Smooth muscle cell (in vitro differentiated cells): ENCODE measurements around the gene MARCHF4. TPM values are rescaled to one million over a fixed set of nuclear protein-coding genes. Genes with fewer than 3 reads are reported as not detected.

Experiments
- DNase-seq: peaks from one replicate; lab custom pipeline; 2025; ENCODE audit not compliant: unreplicated experiment; lab: John Stamatoyannopoulos, UW
- H2AFZ ChIP-seq: fragments of 200-600 bp; sonication (generic); 2 replicates; pipeline ENCODE4 v1.6.0; 2016; ENCODE audit warnings: antibody characterized with exemption, low read depth, mild to moderate bottlenecking
- H3F3A ChIP-seq: fragments of 200-600 bp; sonication (generic); 2 replicates; pipeline ENCODE4 v1.6.0; 2017; ENCODE audit warnings: antibody characterized with exemption, low read depth
- H3K27ac ChIP-seq: fragments of 200-600 bp; sonication (generic); 2 replicates; pipeline ENCODE4 v1.5.1; 2016; ENCODE audit warnings: low read depth, mild to moderate bottlenecking
- H3K27me3 ChIP-seq: fragments of 200-600 bp; sonication (generic); 2 replicates; pipeline ENCODE4 v1.6.1; 2016; ENCODE audit warnings: low read depth, mild to moderate bottlenecking
- H3K36me3 ChIP-seq: fragments of 200-600 bp; sonication (generic); 2 replicates; pipeline ENCODE4 v1.5.1; 2016; ENCODE audit warnings: low read depth
- H3K4me1 ChIP-seq: fragments of 200-600 bp; sonication (generic); 2 replicates; pipeline ENCODE4 v1.5.1; 2016; ENCODE audit warnings: low read depth
- H3K4me2 ChIP-seq: fragments of 200-600 bp; sonication (generic); 2 replicates; pipeline ENCODE4 v1.6.0; 2016; ENCODE audit warnings: mild to moderate bottlenecking
- H3K4me3 ChIP-seq: fragments of 200-600 bp; sonication (generic); 2 replicates; pipeline ENCODE4 v1.5.1; 2016; ENCODE audit warnings: mild to moderate bottlenecking
- H3K79me2 ChIP-seq: fragments of 200-600 bp; sonication (generic); 2 replicates; pipeline ENCODE4 v1.6.0; 2016; ENCODE audit warnings: low read depth, mild to moderate bottlenecking
- H3K9ac ChIP-seq: fragments of 200-600 bp; sonication (generic); 2 replicates; pipeline ENCODE4 v1.6.0; 2016; ENCODE audit warnings: low read depth
- H3K9me3 ChIP-seq: fragments of 200-600 bp; sonication (generic); replicated peaks from 2 replicates; pipeline ENCODE4 v1.5.1; 2016; ENCODE audit warnings: low read depth
- H4K20me1 ChIP-seq: fragments of 200-600 bp; sonication (generic); 2 replicates; pipeline ENCODE4 v1.6.0; 2016; ENCODE audit warnings: low read depth
- CTCF ChIP-seq: fragments of 200-600 bp; sonication (generic); IDR thresholded peaks from 2 replicates; pipeline ENCODE4 v1.5.1; 2017; ENCODE audit warnings: borderline replicate concordance, mild to moderate bottlenecking, antibody characterized with exemption; ENCODE audit not compliant: insufficient read depth, poor library complexity, severe bottlenecking
- WGBS: methylation state at CpG from one replicate; pipeline ENCODE4 v1.1.7; 2016; ENCODE audit warnings: low lambda C conversion rate; 5-methylcytosine and 5-hydroxymethylcytosine counted together
- polyA plus RNA-seq: library from polyadenylated mRNA; unstranded; fragments of >200 nt; fragmentation: Nextera tagmentation; extraction: Ambion mirVana; gene quantifications from 2 replicates; pipeline ENCODE4 v1.2.1, GENCODE V29; 2016
- total RNA-seq: library from RNA; depleted of rRNA; stranded (reverse); fragments of >200 nt; gene quantifications from 2 replicates; pipeline ENCODE4 v1.2.3, GENCODE V29; 2014

MARCHF4 gene
- total and polyA plus RNA-seq, 2 experiments from 2014 or later: 0.90 to 1.8 TPM

GRCh38 chr2:216369821-216370220 is 2.5 kb downstream of the MARCHF4 start:
- WGBS: 83% methylated on average over 7 of the region's 18 CpGs
- no peak for TF ChIP-seq CTCF
- H2AFZ ChIP-seq: no peak overlapping the region
- H3K79me2 ChIP-seq: no peaks in the 10 kb centered on the region
- H3K27me3 ChIP-seq: peaks cover 37% of the 10 kb centered on the region
- no peak for DNase-seq
- no peak overlapping the region for H3K4me2 ChIP-seq
- H3K36me3 ChIP-seq: no peaks in the 10 kb centered on the region
- H3K4me3 ChIP-seq: no peak overlapping the region
- no peaks in the 10 kb centered on the region for H4K20me1 ChIP-seq
- H3K9ac ChIP-seq: no peak overlapping the region
- no peaks in the 10 kb centered on the region for H3K9me3 ChIP-seq
- H3K4me1 ChIP-seq: peaks cover 22% of the 10 kb centered on the region
- H3K27ac ChIP-seq: no peak overlapping the region
- peaks cover 11% of the 10 kb centered on the region for H3F3A ChIP-seq

- Histone ChIP-seq H2AFZ (no peak overlapping the region), H3F3A (no peaks in the 10 kb centered on the region), H3K4me3 (no peak overlapping the region), H3K4me1 (peaks cover 16% of the 10 kb centered on the region), H3K27me3 (peaks cover 37% of the 10 kb centered on the region), H3K79me2 (no peaks in the 10 kb centered on the region), H3K27ac (no peak overlapping the region), H3K36me3 (no peaks in the 10 kb centered on the region), H3K4me2 (no peak overlapping the region), H3K9ac (no peak overlapping the region), H4K20me1 (no peaks in the 10 kb centered on the region), H3K9me3 (no peaks in the 10 kb centered on the region)
- WGBS: 70% methylated on average over 5 of the region's 5 CpGs
- no peak for TF ChIP-seq CTCF
- no peak for DNase-seq
These were observed 5.4 kb downstream of the MARCHF4 start for GRCh38 chr2:216366777-216367471.

GRCh38 chr2:216365518-216365917 is 6.8 kb downstream of the MARCHF4 start:
- 92% methylated on average over 2 of the region's 2 CpGs for WGBS

More at GRCh38 chr2:216365518-216365917, 6.8 kb downstream of the MARCHF4 start:
- no peak for TF ChIP-seq CTCF
- Histone ChIP-seq H3K79me2 (no peaks in the 10 kb centered on the region), H2AFZ (no peak overlapping the region), H3F3A (no peaks in the 10 kb centered on the region), H4K20me1 (no peaks in the 10 kb centered on the region), H3K36me3 (no peaks in the 10 kb centered on the region), H3K9me3 (no peaks in the 10 kb centered on the region), H3K9ac (no peak overlapping the region), H3K4me3 (no peak overlapping the region), H3K27ac (no peak overlapping the region), H3K4me1 (peaks cover 11% of the 10 kb centered on the region), H3K4me2 (no peak overlapping the region), H3K27me3 (peaks cover 26% of the 10 kb centered on the region)
- DNase-seq: no peak
